Measurements from ENCODE around the gene GOSR1. TPM values are rescaled to one million over a fixed set of nuclear protein-coding genes. Genes with fewer than 3 reads are reported as not detected.
"Not testable (repeated sequence)": the region's sequence is repeated elsewhere in the genome, so short reads cannot be mapped to it uniquely, and the experiment has no call there.

Gene GOSR1
- total RNA-seq, 1 experiment from 2014 or later, result 47.1 TPM

DNA sequence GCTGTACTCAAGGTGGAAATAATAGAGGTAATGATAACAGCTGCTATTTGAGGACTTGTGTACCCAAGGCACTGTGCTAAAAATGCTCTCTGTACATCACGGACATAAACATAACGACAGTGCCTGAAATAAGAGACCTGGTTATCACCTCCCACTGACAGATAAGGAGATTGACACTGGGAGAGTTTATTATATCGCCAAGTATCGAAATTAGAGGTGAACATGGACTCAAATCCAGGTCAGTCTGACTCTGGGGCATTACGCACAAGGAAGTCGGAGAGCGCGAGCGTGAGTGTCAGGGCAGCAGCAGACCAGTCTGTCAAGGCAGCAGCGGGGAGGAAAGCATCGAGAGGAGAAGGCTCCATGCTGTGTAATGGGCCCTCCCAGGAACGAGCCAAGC, 57.1 kb downstream of the GOSR1 start:
- intact Hi-C loops (cut with micrococcal nuclease; ENCODE audit: unreplicated experiment), result no loop called here
- H3K27me3 Mint-ChIP-seq (ENCODE audit: unreplicated experiment), result no peaks in the 10 kb centered on the region
- no TSS peak for BruUV-seq (replicated peaks)
- H3K4me1 Mint-ChIP-seq (ENCODE audit: low read depth, unreplicated experiment), result no peaks in the 10 kb centered on the region
- no peak overlapping the region for H3K27ac Mint-ChIP-seq (ENCODE audit: unreplicated experiment)
- CTCF ChIA-PET, result no interaction called here
- H3K36me3 Mint-ChIP-seq (ENCODE audit: insufficient read depth, unreplicated experiment), result no peaks in the 10 kb centered on the region
- no peaks in the 10 kb centered on the region for H3K9me3 Mint-ChIP-seq (ENCODE audit: low read depth, unreplicated experiment)
- TF ChIP-seq, protein P1, sequence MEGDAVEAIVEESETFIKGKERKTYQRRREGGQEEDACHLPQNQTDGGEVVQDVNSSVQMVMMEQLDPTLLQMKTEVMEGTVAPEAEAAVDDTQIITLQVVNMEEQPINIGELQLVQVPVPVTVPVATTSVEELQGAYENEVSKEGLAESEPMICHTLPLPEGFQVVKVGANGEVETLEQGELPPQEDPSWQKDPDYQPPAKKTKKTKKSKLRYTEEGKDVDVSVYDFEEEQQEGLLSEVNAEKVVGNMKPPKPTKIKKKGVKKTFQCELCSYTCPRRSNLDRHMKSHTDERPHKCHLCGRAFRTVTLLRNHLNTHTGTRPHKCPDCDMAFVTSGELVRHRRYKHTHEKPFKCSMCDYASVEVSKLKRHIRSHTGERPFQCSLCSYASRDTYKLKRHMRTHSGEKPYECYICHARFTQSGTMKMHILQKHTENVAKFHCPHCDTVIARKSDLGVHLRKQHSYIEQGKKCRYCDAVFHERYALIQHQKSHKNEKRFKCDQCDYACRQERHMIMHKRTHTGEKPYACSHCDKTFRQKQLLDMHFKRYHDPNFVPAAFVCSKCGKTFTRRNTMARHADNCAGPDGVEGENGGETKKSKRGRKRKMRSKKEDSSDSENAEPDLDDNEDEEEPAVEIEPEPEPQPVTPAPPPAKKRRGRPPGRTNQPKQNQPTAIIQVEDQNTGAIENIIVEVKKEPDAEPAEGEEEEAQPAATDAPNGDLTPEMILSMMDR (IDR thresholded peaks at IDR 0.05; ENCODE audit: unreplicated experiment), result no peak
- DNase-seq, result no peak
- no peak overlapping the region for H3K4me3 Mint-ChIP-seq (ENCODE audit: low read depth, unreplicated experiment)

DNA sequence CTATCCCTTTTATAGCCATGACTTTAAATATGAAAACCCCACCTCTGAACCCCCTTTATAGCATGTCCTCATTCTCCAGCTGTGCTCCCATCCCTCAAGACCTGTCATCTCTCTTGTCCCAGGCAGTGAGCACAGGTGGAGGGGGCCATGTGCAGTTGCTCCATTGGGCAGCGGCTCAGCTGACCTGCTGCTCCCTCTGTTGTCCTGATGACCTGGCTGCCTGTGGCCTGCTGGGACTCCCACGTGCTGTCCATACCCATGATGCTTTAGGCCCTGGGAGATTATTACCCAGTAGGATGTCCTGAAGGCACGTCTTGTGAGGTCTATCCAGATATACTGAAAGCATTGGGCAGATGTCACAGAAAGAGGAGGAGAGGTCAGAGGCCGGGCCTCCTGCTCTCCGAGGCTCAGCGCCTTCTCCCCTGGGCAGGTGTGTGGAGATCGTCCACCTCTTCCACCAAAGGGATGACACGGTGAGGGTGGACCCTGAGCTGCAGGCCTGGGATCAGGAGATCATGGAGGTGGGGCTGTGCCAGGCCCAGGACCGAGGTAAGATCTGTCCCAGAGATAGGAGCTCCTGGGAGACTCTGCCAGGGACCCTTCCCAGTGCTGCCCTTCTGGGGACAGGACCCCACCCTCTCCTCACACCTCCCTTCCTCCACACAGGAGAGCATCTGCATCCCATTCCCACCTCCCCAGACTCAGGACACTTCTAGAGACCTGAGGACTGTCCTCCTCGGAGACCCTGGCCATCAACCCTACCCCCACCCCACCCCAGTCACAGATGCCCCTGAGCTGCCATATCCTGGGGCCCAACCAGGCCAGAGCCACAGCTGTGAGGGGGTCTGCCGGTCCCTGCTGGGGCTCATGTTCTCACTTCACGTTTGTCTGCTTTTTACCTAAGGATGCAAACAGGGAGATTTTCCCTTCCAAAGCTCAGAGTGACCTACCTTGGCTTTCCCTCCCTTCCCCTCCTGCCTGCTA, 58.0 kb downstream of the GOSR1 start:
- CTCF ChIA-PET, result interaction anchor here (1.4 kb wide), 1 partner anchor 9 kb away, joined by 3 read pairs; no protein-coding TSS in a partner anchor
- BruUV-seq (replicated peaks), result no TSS peak
- intact Hi-C loops (cut with micrococcal nuclease; ENCODE audit: unreplicated experiment), result no loop called here
- H3K9me3 Mint-ChIP-seq (ENCODE audit: low read depth, unreplicated experiment), result no peaks in the 10 kb centered on the region
- no peak overlapping the region for H3K27ac Mint-ChIP-seq (ENCODE audit: unreplicated experiment)
- TF ChIP-seq, protein P1 (IDR thresholded peaks at IDR 0.05; ENCODE audit: unreplicated experiment), result no peak
- no peaks in the 10 kb centered on the region for H3K27me3 Mint-ChIP-seq (ENCODE audit: unreplicated experiment)
- H3K36me3 Mint-ChIP-seq (ENCODE audit: insufficient read depth, unreplicated experiment), result no peaks in the 10 kb centered on the region
- H3K4me3 Mint-ChIP-seq (ENCODE audit: low read depth, unreplicated experiment), result no peak overlapping the region
- H3K4me1 Mint-ChIP-seq (ENCODE audit: low read depth, unreplicated experiment), result no peaks in the 10 kb centered on the region
- DNase-seq, result no peak

DNA sequence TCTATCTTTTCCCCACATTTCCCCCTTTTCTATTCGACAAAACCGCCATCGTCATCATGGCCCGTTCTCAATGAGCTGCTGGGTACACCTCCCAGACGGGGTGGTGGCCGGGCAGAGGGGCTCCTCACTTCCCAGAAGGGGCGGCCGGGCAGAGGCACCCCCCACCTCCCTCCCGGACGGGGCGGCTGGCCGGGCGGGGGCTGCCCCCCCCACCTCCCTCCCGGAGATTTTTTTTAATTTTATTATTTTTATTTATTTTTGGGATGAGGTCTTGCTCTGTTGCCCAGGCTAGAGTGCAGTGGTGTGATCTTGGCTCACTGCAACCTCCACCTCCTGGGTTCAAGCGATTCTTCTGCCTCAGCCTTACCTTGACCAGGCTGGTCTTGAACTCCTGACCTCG, 59.6 kb downstream of the GOSR1 start:
- DNase-seq; BruUV-seq (replicated peaks); H3K9me3 Mint-ChIP-seq (ENCODE audit: low read depth, unreplicated experiment); H3K36me3 Mint-ChIP-seq (ENCODE audit: insufficient read depth, unreplicated experiment); H3K27ac Mint-ChIP-seq (ENCODE audit: unreplicated experiment); CTCF ChIA-PET; H3K4me3 Mint-ChIP-seq (ENCODE audit: low read depth, unreplicated experiment); intact Hi-C loops (cut with micrococcal nuclease; ENCODE audit: unreplicated experiment); H3K4me1 Mint-ChIP-seq (ENCODE audit: low read depth, unreplicated experiment); H3K27me3 Mint-ChIP-seq (ENCODE audit: unreplicated experiment): not testable (repeated sequence)

DNA sequence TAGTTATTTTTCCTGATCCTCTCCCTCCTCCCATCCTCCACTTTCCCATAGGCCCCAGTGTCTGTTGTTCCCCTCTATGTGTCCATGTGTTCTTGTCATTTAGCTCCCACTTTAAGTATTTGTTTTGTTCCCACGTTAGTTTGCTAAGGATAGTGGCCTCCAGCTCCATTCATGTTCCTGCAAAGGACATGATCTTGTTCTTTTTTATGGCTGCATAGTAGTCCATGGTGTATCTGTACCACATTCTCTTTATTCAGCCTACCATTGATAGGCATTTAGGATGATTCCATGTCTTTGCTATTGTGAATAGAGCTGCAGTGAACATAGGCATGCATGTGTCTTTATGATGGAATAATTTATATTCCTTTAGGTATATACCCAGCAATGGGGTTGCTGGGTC, 60.5 kb downstream of the GOSR1 start:
- intact Hi-C loops (cut with micrococcal nuclease; ENCODE audit: unreplicated experiment); CTCF ChIA-PET; H3K27me3 Mint-ChIP-seq (ENCODE audit: unreplicated experiment); H3K4me3 Mint-ChIP-seq (ENCODE audit: low read depth, unreplicated experiment); H3K4me1 Mint-ChIP-seq (ENCODE audit: low read depth, unreplicated experiment); H3K27ac Mint-ChIP-seq (ENCODE audit: unreplicated experiment); H3K9me3 Mint-ChIP-seq (ENCODE audit: low read depth, unreplicated experiment); DNase-seq; H3K36me3 Mint-ChIP-seq (ENCODE audit: insufficient read depth, unreplicated experiment); BruUV-seq (replicated peaks): not testable (repeated sequence)

DNA sequence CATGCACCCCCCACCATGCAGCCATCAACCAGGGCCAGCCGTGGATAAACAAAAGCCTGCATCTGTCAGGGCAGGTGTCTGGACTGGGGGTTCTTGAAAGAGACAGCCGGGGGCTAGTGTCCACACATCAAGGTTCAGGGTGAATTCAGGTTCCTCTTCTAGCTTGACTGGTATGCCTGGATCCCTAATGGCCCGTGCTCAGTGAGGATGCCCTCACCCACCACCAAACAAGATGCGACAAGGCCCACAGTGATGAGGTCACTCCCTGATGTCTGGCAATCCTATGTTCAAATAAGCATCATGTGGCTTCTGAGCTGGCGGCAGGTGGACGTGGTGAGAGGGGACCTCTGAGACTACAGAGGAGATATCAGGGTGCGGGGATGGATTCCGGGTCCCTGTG, 64.6 kb downstream of the GOSR1 start:
- Mint-ChIP-seq H3K4me1 (ENCODE audit: low read depth, unreplicated experiment) (no peaks in the 10 kb centered on the region), H3K27ac (ENCODE audit: unreplicated experiment) (no peak overlapping the region), H3K4me3 (ENCODE audit: low read depth, unreplicated experiment) (no peak overlapping the region), H3K9me3 (ENCODE audit: low read depth, unreplicated experiment) (no peaks in the 10 kb centered on the region), H3K36me3 (ENCODE audit: insufficient read depth, unreplicated experiment) (no peaks in the 10 kb centered on the region), H3K27me3 (ENCODE audit: unreplicated experiment) (peaks cover 14% of the 10 kb centered on the region)
- DNase-seq, result no peak
- no TSS peak for BruUV-seq (replicated peaks)
- CTCF ChIA-PET, result no interaction called here
- TF ChIP-seq, protein P1 (IDR thresholded peaks at IDR 0.05; ENCODE audit: unreplicated experiment), result no peak
- intact Hi-C loops (cut with micrococcal nuclease; ENCODE audit: unreplicated experiment), result no loop called here
